ENCODE data around the gene DIS3L2.
A peak's percentile ranks its signal among the peaks of the same experiment; 100 is the strongest.

The DIS3L2 gene

GRCh38 chr2:232231554-232231953 lies 270.0 kb downstream of the DIS3L2 start:
- no peak for DNase-seq (ENCODE audit: low spot score)

GRCh38 chr2:232232915-232233314 lies 271.4 kb downstream of the DIS3L2 start:
- no peak for DNase-seq (ENCODE audit: low spot score)

- DNase-seq (ENCODE audit: low spot score), result no peak
These were observed 273.6 kb downstream of the DIS3L2 start for GRCh38 chr2:232234922-232235615.

- no peak for DNase-seq (ENCODE audit: low spot score)
These were observed 274.2 kb downstream of the DIS3L2 start for GRCh38 chr2:232235716-232236115.

- no peak for DNase-seq (ENCODE audit: low spot score)
These were observed 274.7 kb downstream of the DIS3L2 start for GRCh38 chr2:232236200-232236599.

GRCh38 chr2:232237464-232237863 lies 276.0 kb downstream of the DIS3L2 start:
- DNase-seq (ENCODE audit: low spot score), result peak; percentile 7

- no peak for DNase-seq (ENCODE audit: low spot score)
These were observed 276.6 kb downstream of the DIS3L2 start for GRCh38 chr2:232238108-232238507.

- no peak for DNase-seq (ENCODE audit: low spot score)
These were observed 277.1 kb downstream of the DIS3L2 start for GRCh38 chr2:232238596-232238995.

- no peak for DNase-seq (ENCODE audit: low spot score)
These were observed 278.6 kb downstream of the DIS3L2 start for GRCh38 chr2:232239951-232240681.

GRCh38 chr2:232240906-232241305 lies 279.4 kb downstream of the DIS3L2 start:
- no peak for DNase-seq (ENCODE audit: low spot score)

- DNase-seq (ENCODE audit: low spot score), result no peak
These were observed 280.8 kb downstream of the DIS3L2 start for GRCh38 chr2:232242316-232242715.

- no peak for DNase-seq (ENCODE audit: low spot score)
These were observed 283.6 kb downstream of the DIS3L2 start for GRCh38 chr2:232245111-232245510.

- DNase-seq (ENCODE audit: low spot score), result no peak
These were observed 284.7 kb downstream of the DIS3L2 start for GRCh38 chr2:232246245-232246644.

GRCh38 chr2:232249096-232249495 lies 287.6 kb downstream of the DIS3L2 start:
- no peak for DNase-seq (ENCODE audit: low spot score)

GRCh38 chr2:232250246-232251175 lies 289.0 kb downstream of the DIS3L2 start:
- no peak for DNase-seq (ENCODE audit: low spot score)

GRCh38 chr2:232255033-232255432 lies 293.5 kb downstream of the DIS3L2 start:
- DNase-seq (ENCODE audit: low spot score), result no peak

GRCh38 chr2:232260075-232260474 lies 298.6 kb downstream of the DIS3L2 start:
- DNase-seq (ENCODE audit: low spot score), result no peak

GRCh38 chr2:232261776-232262175 lies 300.3 kb downstream of the DIS3L2 start:
- DNase-seq (ENCODE audit: low spot score), result no peak

GRCh38 chr2:232263295-232263694 lies 301.8 kb downstream of the DIS3L2 start:
- DNase-seq (ENCODE audit: low spot score), result no peak

- no peak for DNase-seq (ENCODE audit: low spot score)
These were observed 302.6 kb downstream of the DIS3L2 start for GRCh38 chr2:232264081-232264480.

- DNase-seq (ENCODE audit: low spot score), result no peak
These were observed 303.8 kb downstream of the DIS3L2 start for GRCh38 chr2:232265329-232265728.

- DNase-seq (ENCODE audit: low spot score), result no peak
These were observed 307.2 kb downstream of the DIS3L2 start for GRCh38 chr2:232268636-232269165.

Data from CD4-positive, alpha-beta T cell treated with Interleukin-6 at 100 ng/mL for 8 hours (primary cell).